CD14-positive monocyte (primary cell): Measurements from ENCODE around the gene CDKL2. TPM values are rescaled to one million over a fixed set of nuclear protein-coding genes. Genes with fewer than 3 reads are reported as not detected.

Source experiments
- DNase-seq, 3 donors: peaks; one replicate each; pipeline ENCODE4 v3.0.0-alpha.2; 2011 to 2022
- H2AFZ ChIP-seq: 2 replicates; pipeline ENCODE4 v1.6.0; 2012; ENCODE audit warnings: mild to moderate bottlenecking, low read depth, low read length, inconsistent platforms; ENCODE audit not compliant: insufficient read depth, poor library complexity, severe bottlenecking
- H3K27ac ChIP-seq, 2 donors: 1 replicate in 1 of 2; 2 replicates in 1 of 2; pipeline ENCODE4 v1.5.1; 2012 to 2013; ENCODE audit warnings: low read length in 2 of 2, control low read depth in 1 of 2, inconsistent platforms in 1 of 2, low read depth in 1 of 2, mild to moderate bottlenecking in 1 of 2
- H3K27me3 ChIP-seq, 2 donors: one replicate each; pipeline versions ENCODE4 v1.6.0 to v1.6.1; 2011 to 2013; ENCODE audit warnings: low read length in 2 of 2; ENCODE audit not compliant: control insufficient read depth in 2 of 2, insufficient read depth in 2 of 2
- H3K36me3 ChIP-seq, 2 donors: replicated peaks in 1 of 2; 1 replicate in 1 of 2; 2 replicates in 1 of 2; pipeline versions ENCODE4 v1.5.1 to v1.6.1; 2012 to 2013; ENCODE audit warnings: low read length in 2 of 2, control low read depth in 1 of 2, inconsistent platforms in 1 of 2, mild to moderate bottlenecking in 1 of 2; ENCODE audit not compliant: insufficient read depth in 2 of 2, control insufficient read depth in 1 of 2
- H3K4me1 ChIP-seq, 2 donors: 1 replicate in 1 of 2; 2 replicates in 1 of 2; pipeline versions ENCODE4 v1.5.1 to v1.6.1; 2012 to 2013; ENCODE audit warnings: low read length in 2 of 2, control low read depth in 1 of 2, inconsistent platforms in 1 of 2, mild to moderate bottlenecking in 1 of 2, moderate library complexity in 1 of 2; ENCODE audit not compliant: insufficient read depth in 2 of 2, control insufficient read depth in 1 of 2
- H3K4me2 ChIP-seq: replicated peaks from 2 replicates; pipeline ENCODE3; 2012; ENCODE audit warnings: low read length, moderate library complexity, mild to moderate bottlenecking; ENCODE audit not compliant: poor library complexity, severe bottlenecking; ENCODE audit errors: extremely low read depth
- H3K4me3 ChIP-seq, 3 experiments: fragments of 200-600 bp in 1 of 3; sonication (generic) in 1 of 3; replicated peaks in 1 of 3; 1 replicate in 2 of 3; 2 replicates in 1 of 3; pipeline ENCODE4 v1.5.1; 2011 to 2013; ENCODE audit warnings: low read length in 3 of 3, mild to moderate bottlenecking in 3 of 3, control low read depth in 2 of 3, low read depth in 2 of 3, inconsistent platforms in 1 of 3, moderate library complexity in 1 of 3
- H3K79me2 ChIP-seq: 2 replicates; pipeline ENCODE4 v1.6.0; 2012; ENCODE audit warnings: mild to moderate bottlenecking, control low read depth, inconsistent platforms, low read length, moderate library complexity; ENCODE audit not compliant: insufficient read depth
- H3K9ac ChIP-seq: 2 replicates; pipeline ENCODE4 v1.6.0; 2017; ENCODE audit warnings: low read length, mild to moderate bottlenecking; ENCODE audit not compliant: insufficient read depth, poor library complexity, severe bottlenecking
- H3K9me3 ChIP-seq, 2 donors: replicated peaks in 1 of 2; 1 replicate in 1 of 2; 2 replicates in 1 of 2; pipeline versions ENCODE4 v1.5.1 to v1.6.1; 2012 to 2013; ENCODE audit warnings: low read length in 2 of 2, control low read depth in 1 of 2; ENCODE audit not compliant: control insufficient read depth in 1 of 2, insufficient read depth in 1 of 2
- H4K20me1 ChIP-seq: 2 replicates; pipeline ENCODE4 v1.6.0; 2012; ENCODE audit warnings: mild to moderate bottlenecking, low read length, control low read depth, moderate library complexity; ENCODE audit not compliant: insufficient read depth
- H3K27ac Mint-ChIP-seq, 7 donors: one replicate each; pipeline ENCODE4 v1.8.0; 2020; ENCODE audit warnings: mild to moderate bottlenecking in 7 of 7, mixed read lengths in 7 of 7, moderate library complexity in 6 of 7, inconsistent platforms in 2 of 7
- H3K27me3 Mint-ChIP-seq, 3 donors: one replicate each; pipeline ENCODE4 v1.8.0; 2021 to 2022; ENCODE audit warnings: low read depth in 3 of 3, mild to moderate bottlenecking in 3 of 3, mixed read lengths in 3 of 3, moderate library complexity in 3 of 3, inconsistent platforms in 1 of 3
- H3K36me3 Mint-ChIP-seq, 2 donors: one replicate each; pipeline ENCODE4 v1.8.0; 2020; ENCODE audit warnings: mixed read lengths in 2 of 2, inconsistent platforms in 1 of 2, mild to moderate bottlenecking in 1 of 2
- H3K4me1 Mint-ChIP-seq: one replicate; pipeline ENCODE4 v1.8.0; 2020; ENCODE audit warnings: mild to moderate bottlenecking, mixed read lengths
- H3K4me3 Mint-ChIP-seq, 2 donors: one replicate each; pipeline ENCODE4 v1.8.0; 2020; ENCODE audit warnings: mild to moderate bottlenecking in 2 of 2, mixed read lengths in 2 of 2, moderate library complexity in 1 of 2
- H3K9me3 Mint-ChIP-seq, 7 donors: one replicate each; pipeline ENCODE4 v1.8.0; 2020 to 2022; ENCODE audit warnings: mixed read lengths in 7 of 7, mild to moderate bottlenecking in 6 of 7, moderate library complexity in 6 of 7, inconsistent platforms in 2 of 7
- WGBS: methylation state at CpG from one replicate; pipeline ENCODE4 v1.1.5; 2013; ENCODE audit warnings: missing lambda C conversion rate; ENCODE audit not compliant: insufficient coverage; 5-methylcytosine and 5-hydroxymethylcytosine counted together
- intact Hi-C, 2 donors: fragments of 100-400 bp; cut with micrococcal nuclease; formaldehyde crosslinking; loops; one replicate each; pipeline versions ENCODE4 v1.15.0 to v1.15.1; 2023
- polyA minus RNA-seq: library from RNA; depleted of rRNA, polyadenylated mRNA; stranded (reverse); fragments of >200 nt; gene quantifications from 2 replicates; pipeline ENCODE4 v1.2.3, GENCODE V29; 2012
- polyA plus RNA-seq, 3 donors: library from polyadenylated mRNA; depleted of rRNA in 1 of 3; unstranded in 2 of 3; stranded (reverse) in 1 of 3; fragments of 300-500 nt in 2 of 3; fragments of >200 nt in 1 of 3; fragmentation: Illumina TruSeq in 2 of 3; gene quantifications; 1 replicate in 2 of 3; 2 replicates in 1 of 3; pipeline ENCODE4 v1.2.3, GENCODE V29; 2012 to 2021
- total RNA-seq, 12 experiments: library from RNA in 1 of 12; stranded (reverse) in 1 of 12; fragments of 120-200 nt in 1 of 12; gene quantifications; one replicate each; pipeline ENCODE4 v1.2.4 and lab custom pipeline; 2013 to 2026; ENCODE audit warnings: mixed read lengths in 6 of 12, inconsistent platforms in 1 of 12
- TF ChIP-seq, protein P1 (sequence below): fragments of 200-600 bp; IDR thresholded peaks from one replicate; pipeline ENCODE4 v1.8.0; 2022; ENCODE audit warnings: antibody characterized with exemption, mild to moderate bottlenecking

Gene CDKL2
- total RNA-seq (2013): not detected
- not detected for polyA plus RNA-seq
- polyA minus RNA-seq: not detected in 2 replicates
- total RNA-seq (lab: John Stamatoyannopoulos, UW): 0.06 to 3.8 (median 0.47) reads per million in 11 experiments

DNA sequence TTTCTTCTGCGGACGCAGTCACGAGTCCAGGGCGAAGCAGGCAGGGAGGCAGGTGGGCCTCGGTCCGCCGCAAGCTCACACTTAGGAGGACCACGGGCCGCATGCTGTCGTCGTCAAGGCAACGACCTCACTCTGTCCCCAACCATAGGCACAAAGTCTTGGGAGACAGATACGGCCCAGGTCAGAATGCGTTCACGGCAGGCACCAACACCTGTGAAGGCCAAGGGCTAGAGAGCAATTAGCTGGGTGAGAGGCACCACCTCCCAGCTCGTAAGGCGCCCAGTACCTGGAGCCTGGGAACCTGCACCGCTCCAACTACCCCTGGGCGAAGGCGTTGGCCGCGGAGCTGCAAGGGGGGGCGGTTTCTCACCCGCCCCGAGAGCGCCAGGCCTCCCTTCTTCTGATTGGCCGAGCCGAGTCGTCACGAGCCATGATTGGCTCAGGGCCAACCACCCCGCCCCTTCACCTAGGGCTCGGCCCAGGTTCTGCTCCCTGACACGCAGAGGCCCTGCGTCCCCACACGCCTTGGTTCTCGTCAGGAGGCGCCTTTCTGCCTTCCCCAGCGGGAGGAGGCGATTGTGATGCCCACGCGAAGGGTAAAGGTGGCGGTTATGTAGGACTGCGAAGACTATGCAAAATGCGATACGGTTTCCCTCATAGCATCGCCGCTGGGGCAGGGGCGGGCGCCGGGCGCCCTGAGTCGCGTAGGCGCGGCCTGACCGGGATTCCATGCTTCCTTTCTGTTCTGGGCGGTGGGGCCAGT is at the start of gene CDKL2:
CDKL2 (minus strand) TSS at position 355 of the 763 bp plus-strand sequence. CDS start 4,540 bp downstream, outside the sequence.
- Histone ChIP-seq H3K79me2 (no peaks in the 10 kb centered on the region), H3K9me3 (no peaks in the 10 kb centered on the region), H3K27ac (no peak within 1 kb of the TSS), H3K36me3 (no peaks in the 10 kb centered on the region), H3K4me1 (peaks cover 13 to 14% of the 10 kb centered on the region in 2 donors), H3K4me3 (peak within 1 kb of the TSS; percentile 44 to 83 (median 46)), H3K4me2 (peak within 1 kb of the TSS; percentile 91), H2AFZ (peak within 1 kb of the TSS; percentile 95), H4K20me1 (no peaks in the 10 kb centered on the region), H3K9ac (peak within 1 kb of the TSS; percentile 49), H3K27me3 (peaks cover 0 to 13% of the 10 kb centered on the region in 2 donors)
- peak within 1 kb of the TSS; percentile 84 to 92 for H3K4me3 Mint-ChIP-seq
- no peaks in the 10 kb centered on the region for H3K36me3 Mint-ChIP-seq
- intact Hi-C loops: no loop called here
- H3K27ac Mint-ChIP-seq: peak within 1 kb of the TSS in 4 of 7 donors; percentile 33 to 72 (median 57)
- peaks cover 16% of the 10 kb centered on the region for H3K4me1 Mint-ChIP-seq
- TF ChIP-seq, protein P1, sequence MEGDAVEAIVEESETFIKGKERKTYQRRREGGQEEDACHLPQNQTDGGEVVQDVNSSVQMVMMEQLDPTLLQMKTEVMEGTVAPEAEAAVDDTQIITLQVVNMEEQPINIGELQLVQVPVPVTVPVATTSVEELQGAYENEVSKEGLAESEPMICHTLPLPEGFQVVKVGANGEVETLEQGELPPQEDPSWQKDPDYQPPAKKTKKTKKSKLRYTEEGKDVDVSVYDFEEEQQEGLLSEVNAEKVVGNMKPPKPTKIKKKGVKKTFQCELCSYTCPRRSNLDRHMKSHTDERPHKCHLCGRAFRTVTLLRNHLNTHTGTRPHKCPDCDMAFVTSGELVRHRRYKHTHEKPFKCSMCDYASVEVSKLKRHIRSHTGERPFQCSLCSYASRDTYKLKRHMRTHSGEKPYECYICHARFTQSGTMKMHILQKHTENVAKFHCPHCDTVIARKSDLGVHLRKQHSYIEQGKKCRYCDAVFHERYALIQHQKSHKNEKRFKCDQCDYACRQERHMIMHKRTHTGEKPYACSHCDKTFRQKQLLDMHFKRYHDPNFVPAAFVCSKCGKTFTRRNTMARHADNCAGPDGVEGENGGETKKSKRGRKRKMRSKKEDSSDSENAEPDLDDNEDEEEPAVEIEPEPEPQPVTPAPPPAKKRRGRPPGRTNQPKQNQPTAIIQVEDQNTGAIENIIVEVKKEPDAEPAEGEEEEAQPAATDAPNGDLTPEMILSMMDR: no peak
- peaks cover 0 to 4% (median 0%) of the 10 kb centered on the region in 7 donors for H3K9me3 Mint-ChIP-seq
- DNase-seq: peak; percentile 80 to 83 (median 83)
- under 1% methylated on average over 51 of the region's 57 CpGs for whole genome bisulfite sequencing
- peaks cover 14 to 15% (median 15%) of the 10 kb centered on the region in 3 donors for H3K27me3 Mint-ChIP-seq

DNA sequence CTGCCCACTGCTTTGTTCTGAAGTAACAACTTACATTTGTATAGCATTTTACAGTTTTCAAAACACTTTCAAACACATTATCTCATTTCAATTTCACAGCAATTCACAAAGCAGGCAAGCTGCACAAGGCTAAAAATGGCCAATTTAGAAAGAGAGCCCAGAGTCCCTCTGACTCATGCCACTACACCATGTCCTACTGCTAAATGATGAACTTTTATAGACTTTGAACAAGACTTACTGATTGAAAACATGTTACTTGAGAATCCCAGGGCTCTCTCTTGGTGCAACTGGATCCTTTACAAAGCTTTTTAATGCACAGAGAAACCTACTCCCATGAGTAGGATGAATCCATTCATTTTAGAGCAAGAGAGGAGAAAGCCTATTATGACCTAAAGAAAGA is 48.6 kb upstream of the CDKL2 start:
- Mint-ChIP-seq H3K27me3 (no peaks in the 10 kb centered on the region), H3K4me3 (no peak overlapping the region), H3K27ac (no peak overlapping the region), H3K4me1 (peaks cover 2% of the 10 kb centered on the region), H3K9me3 (no peaks in the 10 kb centered on the region), H3K36me3 (no peaks in the 10 kb centered on the region)
- H3K27ac ChIP-seq: no peak overlapping the region
- H3K4me1 ChIP-seq: peaks cover 3 to 5% of the 10 kb centered on the region in 2 donors
- no peak overlapping the region for H3K9ac ChIP-seq
- H2AFZ ChIP-seq: no peak overlapping the region
- no peaks in the 10 kb centered on the region for H4K20me1 ChIP-seq
- TF ChIP-seq, protein P1: no peak
- no peaks in the 10 kb centered on the region for H3K79me2 ChIP-seq
- no peaks in the 10 kb centered on the region for H3K9me3 ChIP-seq
- H3K27me3 ChIP-seq: no peaks in the 10 kb centered on the region
- DNase-seq: no peak
- intact Hi-C loops: no loop called here
- no peak overlapping the region for H3K4me2 ChIP-seq
- no peak overlapping the region for H3K4me3 ChIP-seq
- no peaks in the 10 kb centered on the region for H3K36me3 ChIP-seq
